HG02588 (cell line): ENCODE measurements around the gene PIH1D1.

ENCODE experiments used
- ATAC-seq: cut with Tn5 transposase; IDR thresholded peaks from one replicate; pipeline ENCODE4 v1.9.1; 2021; ENCODE audit warnings: mild to moderate bottlenecking, moderate library complexity; ENCODE audit not compliant: unreplicated experiment

The PIH1D1 gene

GRCh38 chr19:49421039-49421877 is 30.4 kb downstream of the PIH1D1 start:
- ATAC-seq = no peak

DNA sequence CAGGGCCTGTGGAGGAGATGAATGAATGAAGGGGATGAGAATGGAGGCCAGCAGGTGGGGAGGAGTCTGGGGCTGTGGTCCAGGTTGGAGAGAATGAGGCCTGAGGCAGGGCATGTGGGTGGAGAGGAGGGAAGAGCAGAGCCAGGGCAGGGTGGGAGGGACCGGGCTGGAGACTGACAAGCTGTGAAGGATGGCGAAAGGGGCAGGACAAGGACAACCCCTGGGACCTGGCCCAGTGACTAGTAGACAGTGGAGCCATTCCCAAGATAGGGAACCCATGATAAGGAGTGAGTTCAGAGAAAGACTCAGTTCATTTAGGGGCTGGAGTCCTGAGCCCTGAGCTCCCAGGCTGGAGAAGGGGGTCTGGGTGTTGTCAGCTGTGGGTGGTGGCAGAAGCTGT is 31.4 kb downstream of the PIH1D1 start:
- no peak for ATAC-seq

GRCh38 chr19:49419173-49419572 is 32.4 kb downstream of the PIH1D1 start:
- no peak for ATAC-seq

GRCh38 chr19:49418511-49418910 is 33.1 kb downstream of the PIH1D1 start:
- ATAC-seq = no peak

DNA sequence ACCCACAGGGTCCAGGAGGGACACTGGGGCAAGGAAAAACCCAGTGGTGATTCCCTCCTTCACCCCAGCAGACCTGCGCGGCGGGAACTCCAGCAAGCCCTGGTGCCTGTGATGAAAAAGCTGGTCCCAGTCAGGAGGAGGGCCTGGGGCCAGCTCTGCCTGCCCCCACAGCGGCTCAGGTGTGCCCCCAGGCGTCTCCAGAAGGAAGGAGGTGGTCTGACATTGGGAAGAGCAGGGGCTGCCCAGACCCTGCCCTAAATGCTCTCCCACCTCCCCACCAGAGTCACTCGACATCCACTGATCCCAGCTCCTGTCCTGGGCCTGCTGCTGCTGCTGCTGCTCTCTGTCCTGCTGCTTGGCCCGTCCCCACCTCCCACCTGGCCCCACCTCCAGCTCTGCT is 34.5 kb downstream of the PIH1D1 start:
- no peak for ATAC-seq

DNA sequence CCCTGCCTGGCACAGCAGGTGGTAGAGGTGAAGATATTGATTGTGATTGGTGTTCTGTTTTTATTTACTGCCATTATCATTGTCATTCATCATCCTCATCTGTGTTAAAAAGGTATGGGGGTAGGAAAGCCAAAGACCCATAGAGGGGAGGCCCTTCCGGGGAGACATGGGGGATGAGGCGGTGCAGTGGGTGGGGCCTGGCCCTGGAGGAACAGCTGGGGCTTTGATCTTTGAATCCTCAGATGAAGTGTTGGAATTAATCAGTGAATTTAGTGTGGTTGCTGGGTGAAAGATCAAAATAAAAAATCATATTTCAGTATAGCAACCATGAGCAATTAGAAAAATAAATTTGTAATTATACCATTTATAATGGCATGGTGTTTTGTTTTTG is 35.8 kb downstream of the PIH1D1 start:
- no peak for ATAC-seq

GRCh38 chr19:49415102-49415809 is 36.4 kb downstream of the PIH1D1 start:
- ATAC-seq = no peak

DNA sequence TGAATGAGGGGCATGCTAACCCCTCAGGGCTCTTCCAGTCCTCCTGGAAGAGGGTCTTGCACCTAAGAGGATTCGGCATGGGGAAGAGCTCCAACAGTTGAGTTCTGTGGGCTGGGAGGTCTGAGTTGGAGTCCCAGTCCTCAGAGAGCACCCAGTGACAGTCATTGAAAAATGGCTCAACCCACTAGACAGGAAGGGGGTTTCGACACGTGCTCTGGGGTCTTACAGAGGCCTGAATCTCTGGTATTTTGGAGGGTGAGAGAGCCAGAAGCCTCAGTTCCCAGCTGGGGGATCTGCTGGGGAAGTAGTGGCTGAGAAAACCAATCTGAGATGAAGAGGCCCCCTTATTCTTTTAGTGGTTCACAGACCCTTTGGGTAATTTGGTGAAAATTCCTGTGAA is 37.4 kb downstream of the PIH1D1 start:
- no peak for ATAC-seq

GRCh38 chr19:49413348-49413747 is 38.3 kb downstream of the PIH1D1 start:
- ATAC-seq = no peak

GRCh38 chr19:49411681-49412326 is 39.8 kb downstream of the PIH1D1 start:
- ATAC-seq = no peak

- no peak for ATAC-seq
Measured at GRCh38 chr19:49409441-49410029, 42.1 kb downstream of the PIH1D1 start.

GRCh38 chr19:49408816-49409440 is 42.7 kb downstream of the PIH1D1 start:
- no peak for ATAC-seq

GRCh38 chr19:49407482-49408015 is 44.1 kb downstream of the PIH1D1 start:
- no peak for ATAC-seq

GRCh38 chr19:49407079-49407478 is 44.5 kb downstream of the PIH1D1 start:
- ATAC-seq = no peak

DNA sequence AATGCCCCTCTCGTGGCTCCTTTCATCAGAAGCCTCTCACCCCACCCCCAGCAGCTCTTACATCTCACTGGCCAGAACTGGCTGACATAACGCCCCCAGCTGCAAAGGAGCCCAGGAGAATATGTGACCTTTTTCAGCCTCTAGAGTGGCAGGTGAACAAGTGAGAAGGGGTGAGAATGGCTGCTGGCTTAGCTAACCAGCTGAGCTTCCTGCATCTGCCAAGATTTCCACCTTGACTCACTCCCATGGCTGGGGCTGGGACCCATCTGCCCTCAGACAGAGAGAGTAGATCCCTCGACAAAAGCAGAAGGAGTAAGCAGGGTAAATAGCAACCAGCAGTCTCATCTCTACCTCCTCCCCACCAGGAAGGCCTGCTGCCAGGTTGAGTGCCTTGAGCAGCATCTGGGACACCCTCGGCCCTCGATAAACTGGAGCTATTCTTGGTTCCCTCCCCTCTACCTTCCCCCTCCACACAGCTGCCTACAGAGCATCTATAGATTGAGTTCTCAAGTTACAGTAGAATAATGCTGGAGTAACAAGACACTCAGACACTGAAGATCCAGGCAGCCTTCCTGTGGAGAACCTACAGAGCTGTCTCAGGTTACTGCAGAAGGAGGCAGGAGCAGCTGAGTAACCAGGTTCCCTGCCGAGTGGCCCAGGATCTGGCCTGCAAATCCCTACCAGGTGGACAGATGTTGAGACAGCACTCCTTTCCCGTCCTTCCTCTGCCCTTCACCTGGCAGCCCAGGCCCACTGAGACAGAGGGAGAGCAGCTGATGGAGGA is 48.0 kb downstream of the PIH1D1 start:
- no peak for ATAC-seq

- no peak for ATAC-seq
Measured at GRCh38 chr19:49400029-49400428, 51.6 kb downstream of the PIH1D1 start.

- no peak for ATAC-seq
Measured at GRCh38 chr19:49398931-49399330, 52.7 kb downstream of the PIH1D1 start.

DNA sequence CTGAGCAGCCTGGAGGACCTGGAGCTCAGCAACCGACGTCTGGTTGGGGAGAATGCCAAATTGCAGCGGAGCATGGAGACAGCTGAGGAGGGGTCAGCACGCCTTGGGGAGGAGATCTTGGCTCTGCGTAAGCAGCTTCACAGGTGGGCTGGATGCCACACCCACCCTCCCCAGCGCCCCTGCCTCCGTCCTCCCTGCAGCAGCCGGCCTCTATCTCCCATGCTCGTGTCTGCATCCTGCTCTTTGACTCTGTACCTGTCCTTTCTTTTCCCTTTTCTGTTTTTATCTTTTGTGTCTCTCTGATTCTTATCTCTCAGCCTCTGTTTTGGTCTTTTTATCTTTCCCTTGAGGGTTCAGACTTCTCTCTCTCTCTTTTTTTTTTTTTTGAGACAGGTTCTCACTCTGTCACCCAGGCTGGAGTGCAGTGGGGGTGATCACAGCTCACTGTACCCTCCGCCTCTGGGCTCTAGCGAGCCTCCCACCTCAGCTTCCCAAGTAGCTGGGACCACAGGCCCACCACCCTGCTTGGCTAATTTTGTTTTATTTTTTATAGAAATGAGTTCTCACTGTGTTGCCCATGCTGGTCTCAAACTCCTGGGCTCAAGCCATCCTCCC is 53.5 kb downstream of the PIH1D1 start:
- no peak for ATAC-seq

DNA sequence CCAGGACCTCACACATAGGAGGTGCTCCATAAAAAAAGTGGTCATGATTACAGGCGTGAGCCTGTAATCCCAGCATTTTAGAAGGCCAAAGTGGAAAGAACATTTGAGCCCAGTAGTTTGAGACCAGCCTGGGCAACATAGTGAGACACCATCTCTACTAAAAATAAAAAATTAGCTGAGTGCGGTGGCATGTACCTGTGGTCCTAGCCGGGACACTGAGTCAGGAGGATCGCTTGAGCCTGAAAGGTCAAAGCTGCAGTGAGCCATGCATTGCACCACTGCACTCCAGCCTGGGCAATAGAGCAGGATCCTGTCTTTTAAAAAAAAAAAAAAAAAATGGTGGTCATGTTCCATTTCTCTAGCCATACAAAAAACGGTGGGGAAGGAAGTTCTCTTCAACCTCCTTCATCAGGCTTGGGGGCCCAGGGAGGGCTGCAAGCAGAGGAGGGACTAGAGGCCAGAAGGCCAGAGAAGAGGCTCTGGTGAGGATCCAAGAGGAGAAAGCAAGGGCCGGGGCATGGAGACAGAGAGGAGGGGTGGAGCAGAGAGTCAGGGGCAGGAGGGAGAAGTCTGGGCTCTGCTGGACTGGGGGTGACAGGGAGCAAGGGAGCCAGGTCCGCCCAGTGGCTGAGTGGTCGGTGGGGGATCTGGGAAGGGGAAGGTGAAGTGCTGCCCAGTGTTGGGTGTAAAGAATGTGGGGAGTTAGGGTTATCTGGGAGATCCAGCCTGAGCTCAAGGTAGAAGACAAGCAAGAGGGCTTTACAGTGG is 54.7 kb downstream of the PIH1D1 start:
- ATAC-seq = no peak
